ENCODE data around the gene PAK1.

Gene PAK1

GRCh38 chr11:77316733-77317342 lies 157.1 kb downstream of the PAK1 start:
- TF ChIP-seq CTCF (IDR thresholded peaks at IDR 0.05) = no peak

DNA sequence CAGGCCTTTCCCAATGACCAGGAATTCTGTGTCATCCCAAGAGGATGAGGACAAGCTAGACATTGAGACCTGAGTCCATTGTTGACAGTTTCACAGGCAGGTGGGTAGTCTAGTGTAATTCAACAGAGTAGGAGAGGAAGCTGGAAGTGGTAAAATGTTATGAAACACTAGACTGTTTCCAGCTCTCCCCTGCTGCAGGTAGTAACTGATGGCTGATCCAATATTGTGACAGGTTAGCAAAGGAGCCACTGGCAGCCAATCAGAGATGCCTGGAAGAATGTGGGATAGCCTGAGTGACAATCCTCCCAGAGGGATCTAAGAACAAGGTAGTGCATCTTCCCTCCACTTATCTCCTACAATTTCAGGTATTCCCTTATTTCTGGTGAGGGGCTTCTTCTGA lies 161.8 kb downstream of the PAK1 start:
- TF ChIP-seq CTCF (IDR thresholded peaks at IDR 0.05) = no peak

- no peak for TF ChIP-seq CTCF (IDR thresholded peaks at IDR 0.05)
Measured at GRCh38 chr11:77311701-77312100, 162.2 kb downstream of the PAK1 start.

- TF ChIP-seq CTCF (IDR thresholded peaks at IDR 0.05) = no peak
Measured at GRCh38 chr11:77310721-77311120, 163.2 kb downstream of the PAK1 start.

GRCh38 chr11:77309401-77310085 lies 164.4 kb downstream of the PAK1 start:
- no peak for TF ChIP-seq CTCF (IDR thresholded peaks at IDR 0.05)

- TF ChIP-seq CTCF (IDR thresholded peaks at IDR 0.05) = no peak
Measured at GRCh38 chr11:77308838-77309237, 165.1 kb downstream of the PAK1 start.

DNA sequence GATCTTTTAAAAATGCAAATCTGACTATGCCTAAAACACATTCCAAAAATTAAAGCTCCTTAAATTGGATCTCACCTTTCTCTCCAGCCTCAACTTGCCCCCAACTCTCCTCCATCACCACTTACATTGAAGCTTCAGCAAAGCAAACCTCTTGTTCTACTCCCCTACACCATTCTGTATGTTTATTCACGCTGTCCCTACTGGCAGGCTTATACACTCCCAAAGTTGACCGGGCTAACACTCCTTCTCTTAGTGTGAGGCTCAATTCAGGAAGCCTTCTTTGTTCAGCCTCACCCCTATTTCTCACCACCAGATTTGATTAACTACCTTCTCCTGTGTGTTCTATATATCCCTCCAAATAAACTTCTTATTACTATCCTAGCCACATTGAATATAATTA lies 170.6 kb downstream of the PAK1 start:
- no peak for TF ChIP-seq CTCF (IDR thresholded peaks at IDR 0.05)
